ENCODE results near the gene PRAF2.

The PRAF2 gene

GRCh38 chrX:49037883-49038475 is 35.8 kb downstream of the PRAF2 start:
- POLR2A ChIA-PET: interaction anchor here (0.6 kb wide), 1 partner anchor 19 kb away, joined by 4 read pairs; no protein-coding TSS in a partner anchor
- no peak for DNase-seq (ENCODE audit: low read depth, low spot score)
- TF ChIP-seq, protein P1, sequence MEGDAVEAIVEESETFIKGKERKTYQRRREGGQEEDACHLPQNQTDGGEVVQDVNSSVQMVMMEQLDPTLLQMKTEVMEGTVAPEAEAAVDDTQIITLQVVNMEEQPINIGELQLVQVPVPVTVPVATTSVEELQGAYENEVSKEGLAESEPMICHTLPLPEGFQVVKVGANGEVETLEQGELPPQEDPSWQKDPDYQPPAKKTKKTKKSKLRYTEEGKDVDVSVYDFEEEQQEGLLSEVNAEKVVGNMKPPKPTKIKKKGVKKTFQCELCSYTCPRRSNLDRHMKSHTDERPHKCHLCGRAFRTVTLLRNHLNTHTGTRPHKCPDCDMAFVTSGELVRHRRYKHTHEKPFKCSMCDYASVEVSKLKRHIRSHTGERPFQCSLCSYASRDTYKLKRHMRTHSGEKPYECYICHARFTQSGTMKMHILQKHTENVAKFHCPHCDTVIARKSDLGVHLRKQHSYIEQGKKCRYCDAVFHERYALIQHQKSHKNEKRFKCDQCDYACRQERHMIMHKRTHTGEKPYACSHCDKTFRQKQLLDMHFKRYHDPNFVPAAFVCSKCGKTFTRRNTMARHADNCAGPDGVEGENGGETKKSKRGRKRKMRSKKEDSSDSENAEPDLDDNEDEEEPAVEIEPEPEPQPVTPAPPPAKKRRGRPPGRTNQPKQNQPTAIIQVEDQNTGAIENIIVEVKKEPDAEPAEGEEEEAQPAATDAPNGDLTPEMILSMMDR (IDR thresholded peaks at IDR 0.05; ENCODE audit: insufficient read depth, low read length, missing control alignments): no peak
- no peak overlapping the region for H3K4me3 ChIP-seq (ENCODE audit: low read depth, low read length)
- CTCF ChIA-PET: no interaction called here

DNA sequence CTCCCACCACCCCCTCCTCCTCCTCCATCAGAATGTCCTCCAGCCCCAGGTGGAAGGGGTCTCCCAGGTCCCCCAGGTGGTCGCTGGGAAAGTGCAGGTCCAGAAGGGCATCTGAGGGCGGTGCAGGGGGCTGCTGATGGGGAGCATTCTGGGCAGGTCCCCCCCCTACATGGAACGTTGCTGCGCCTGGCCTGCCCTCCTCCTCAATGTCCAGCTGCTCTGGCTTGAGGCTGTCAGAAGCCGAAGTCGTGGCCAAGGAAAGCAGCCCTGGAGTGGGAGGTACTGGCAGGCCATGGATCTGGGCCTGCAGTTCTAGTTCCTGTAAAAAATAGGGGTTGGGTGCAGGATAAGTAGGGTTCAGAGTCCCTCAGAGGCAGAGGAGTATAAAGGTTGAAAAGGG is 43.5 kb downstream of the PRAF2 start:
- H3K4me3 ChIP-seq (ENCODE audit: low read depth, low read length): no peak overlapping the region
- CTCF ChIA-PET: no interaction called here
- DNase-seq (ENCODE audit: low read depth, low spot score): no peak
- TF ChIP-seq, protein P1 (IDR thresholded peaks at IDR 0.05; ENCODE audit: insufficient read depth, low read length, missing control alignments): no peak
- POLR2A ChIA-PET: no interaction called here

GRCh38 chrX:49029876-49030275 is 43.9 kb downstream of the PRAF2 start:
- ChIA-PET POLR2A (no interaction called here), CTCF (no interaction called here)
- DNase-seq (ENCODE audit: low read depth, low spot score): no peak
- no peak overlapping the region for H3K4me3 ChIP-seq (ENCODE audit: low read depth, low read length)
- TF ChIP-seq, protein P1 (IDR thresholded peaks at IDR 0.05; ENCODE audit: insufficient read depth, low read length, missing control alignments): no peak
